GF-D8 (cell line): ENCODE data around the gene C16orf92.
"Not testable (repeated sequence)": the region's sequence is repeated elsewhere in the genome, so short reads cannot be mapped to it uniquely, and the experiment has no call there.

Experiments used
- DNase-seq: peaks from one replicate; lab custom pipeline; 2025; lab: John Stamatoyannopoulos, UW

Gene C16orf92

GRCh38 chr16:30027588-30028437 is 4.8 kb downstream of the C16orf92 start:
- DNase-seq = no peak

- DNase-seq = no peak
These were observed 5.6 kb downstream of the C16orf92 start for GRCh38 chr16:30028438-30029076.

GRCh38 chr16:30030011-30030685 is 7.2 kb downstream of the C16orf92 start:
- DNase-seq = no peak

GRCh38 chr16:30030841-30031413 is 7.9 kb downstream of the C16orf92 start, which contains the start of gene TLCD3B:
Gene TLCD3B (minus strand): TSS chr16:30031271. CDS start chr16:30030527, 744 bp downstream.
- DNase-seq = no peak

- no peak for DNase-seq
These were observed 8.5 kb downstream of the C16orf92 start for GRCh38 chr16:30031477-30031918.

GRCh38 chr16:30032083-30032819 is 9.3 kb downstream of the C16orf92 start:
- no peak for DNase-seq

GRCh38 chr16:30033270-30033669 is 10.3 kb downstream of the C16orf92 start:
- DNase-seq = no peak

- peak; percentile 14 for DNase-seq
These were observed 17.2 kb downstream of the C16orf92 start for GRCh38 chr16:30040221-30040620.

- DNase-seq = not testable (repeated sequence)
These were observed 17.7 kb downstream of the C16orf92 start for GRCh38 chr16:30040690-30041089.

GRCh38 chr16:30041841-30042240 is 18.8 kb downstream of the C16orf92 start:
- DNase-seq = no peak

GRCh38 chr16:30046178-30046577 is 23.2 kb downstream of the C16orf92 start:
- no peak for DNase-seq

GRCh38 chr16:30046588-30046987 is 23.6 kb downstream of the C16orf92 start:
- DNase-seq = no peak

GRCh38 chr16:30049871-30050270 is 26.9 kb downstream of the C16orf92 start:
- DNase-seq = no peak

GRCh38 chr16:30051518-30051917 is 28.5 kb downstream of the C16orf92 start:
- DNase-seq = no peak

- peak; percentile 83 for DNase-seq
These were observed 29.8 kb downstream of the C16orf92 start for GRCh38 chr16:30052671-30053372.

- DNase-seq = no peak
These were observed 30.5 kb downstream of the C16orf92 start for GRCh38 chr16:30053376-30054015.

- no peak for DNase-seq
These were observed 31.5 kb downstream of the C16orf92 start for GRCh38 chr16:30054451-30054850.

- no peak for DNase-seq
These were observed 32.1 kb downstream of the C16orf92 start for GRCh38 chr16:30054959-30055553.

GRCh38 chr16:30060346-30060745 is 37.3 kb downstream of the C16orf92 start:
- no peak for DNase-seq
